GM21786 (cell line): ENCODE data around the gene KIF7.
"Not testable (repeated sequence)": the region's sequence is repeated elsewhere in the genome, so short reads cannot be mapped to it uniquely, and the experiment has no call there.

Experiments
- ATAC-seq: cut with Tn5 transposase; IDR thresholded peaks from one replicate; pipeline ENCODE4 v1.9.1; 2021; ENCODE audit not compliant: unreplicated experiment

KIF7 gene

GRCh38 chr15:89654847-89655805 is at the start of gene KIF7:
KIF7 (minus strand) TSS chr15:89655467; CDS start chr15:89652930, 2,537 bp downstream.
- no peak for ATAC-seq

DNA sequence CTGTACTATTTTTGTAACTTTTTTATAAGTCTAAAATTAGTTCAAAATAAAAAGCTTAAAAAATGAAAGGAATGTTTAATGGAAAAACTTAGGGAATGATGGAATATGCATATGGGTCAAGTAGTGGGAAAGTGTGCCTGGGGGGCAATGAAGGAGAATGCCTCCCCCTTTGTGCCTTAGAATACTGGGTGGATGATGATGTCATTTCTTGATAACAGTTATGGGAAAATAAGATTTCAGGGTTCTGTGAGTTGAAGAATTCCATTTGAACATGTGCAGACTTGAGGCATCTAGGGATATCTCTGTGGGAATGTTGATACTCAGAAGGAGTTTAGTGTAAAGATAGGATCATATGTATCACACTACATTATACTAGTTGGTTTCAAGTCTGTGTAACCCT is 49.1 kb upstream of the KIF7 start:
- ATAC-seq, result no peak

GRCh38 chr15:89695198-89695597 is 39.9 kb upstream of the KIF7 start:
- no peak for ATAC-seq

DNA sequence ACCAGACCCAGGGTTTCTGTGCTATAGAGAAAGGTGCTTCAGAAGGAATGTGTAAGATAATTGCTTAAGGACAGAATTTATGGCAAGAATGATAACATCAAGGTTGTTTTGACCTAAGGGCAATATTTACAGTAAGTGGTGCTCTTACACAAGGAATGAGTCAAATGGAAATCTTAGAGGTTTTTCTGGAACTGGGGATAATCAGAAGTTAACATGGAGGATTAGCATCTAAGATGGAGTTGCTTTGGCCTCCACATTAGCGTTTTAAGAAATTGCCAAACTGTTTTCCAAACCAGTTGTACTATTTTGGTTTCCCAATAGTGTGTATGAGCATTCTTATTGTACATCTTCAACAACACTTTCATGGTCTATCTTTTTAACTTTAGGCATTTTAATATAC is 38.4 kb upstream of the KIF7 start:
- ATAC-seq, result no peak

DNA sequence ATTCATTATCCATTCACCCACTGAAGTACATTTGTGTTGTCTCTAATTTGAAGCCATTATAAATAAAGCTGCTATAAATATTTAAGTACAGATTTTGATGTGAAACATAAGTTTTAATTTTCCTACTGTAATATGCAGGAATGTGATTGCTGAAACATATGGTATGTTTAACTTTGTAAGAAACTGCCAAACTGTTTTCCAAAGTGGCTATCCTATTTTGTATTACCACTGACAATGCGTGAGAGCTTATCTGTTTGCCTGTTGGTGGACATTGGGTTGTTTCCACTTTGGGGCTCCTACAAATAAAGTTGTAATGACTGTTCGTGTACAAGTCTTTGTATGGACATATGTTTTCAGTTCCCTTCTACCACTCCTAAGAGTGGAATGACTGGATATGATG is 37.8 kb upstream of the KIF7 start:
- no peak for ATAC-seq

- peak; percentile 94 for ATAC-seq
Measured at GRCh38 chr15:89690276-89691218, 35.3 kb upstream of the KIF7 start, which contains the start of the genes PEX11A and WDR93. PEX11A (minus strand) TSS chr15:89690754; CDS start chr15:89690632, 122 bp downstream. WDR93 (plus strand) TSS chr15:89690811; CDS start chr15:89701747, 10,936 bp downstream.

GRCh38 chr15:89689930-89690275 is 34.6 kb upstream of the KIF7 start:
- not testable (repeated sequence) for ATAC-seq

GRCh38 chr15:89686522-89686921 is 31.3 kb upstream of the KIF7 start:
- ATAC-seq, result no peak

- no peak for ATAC-seq
Measured at GRCh38 chr15:89685995-89686394, 30.7 kb upstream of the KIF7 start.

DNA sequence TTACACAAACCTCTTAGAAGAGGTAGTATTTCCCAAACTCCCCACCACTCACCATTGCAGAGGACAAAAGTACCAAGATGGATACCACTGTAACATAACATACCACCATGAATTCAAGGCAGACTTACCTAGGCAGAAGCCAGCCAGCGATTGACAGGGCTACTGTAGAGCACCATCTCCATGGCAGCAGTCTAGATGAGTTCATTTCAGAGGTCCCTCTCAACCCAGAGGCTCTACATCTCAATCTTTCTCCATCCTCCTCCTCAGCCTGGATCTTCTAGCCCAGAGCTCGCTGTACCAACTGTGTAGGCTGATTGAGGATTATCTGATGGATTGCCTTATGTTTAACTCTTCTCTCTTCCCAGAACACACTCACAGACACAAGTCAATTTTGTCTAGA is 25.9 kb upstream of the KIF7 start:
- no peak for ATAC-seq

DNA sequence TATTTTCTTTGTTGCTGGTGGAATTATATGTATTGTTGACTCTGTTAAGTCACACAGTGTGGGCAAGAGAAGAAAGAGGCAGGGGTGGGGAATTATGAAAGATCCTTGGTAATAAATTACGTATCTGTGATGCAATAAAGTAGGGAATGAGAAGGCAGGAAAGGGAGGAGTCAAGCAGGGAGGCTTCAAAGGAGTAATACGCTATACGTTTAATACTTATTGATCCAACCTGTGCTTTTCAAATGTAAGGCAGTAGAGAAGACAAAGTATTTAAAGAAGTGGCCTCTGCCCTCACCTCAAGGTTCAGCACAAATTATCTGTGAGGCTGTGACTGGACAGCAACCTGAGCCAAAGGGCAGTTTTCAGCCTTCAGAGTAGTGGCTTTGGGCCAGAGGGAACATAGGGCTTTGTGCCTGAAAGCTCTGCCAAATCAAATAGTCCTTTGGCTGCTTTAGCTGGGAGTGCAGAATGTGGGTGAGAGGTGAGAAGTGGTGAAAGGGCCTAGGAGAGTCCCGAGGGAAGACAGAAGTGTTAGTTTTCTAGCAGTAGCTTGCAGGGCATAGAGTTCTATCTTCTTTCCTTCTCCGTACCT is 25.1 kb upstream of the KIF7 start:
- ATAC-seq, result no peak

DNA sequence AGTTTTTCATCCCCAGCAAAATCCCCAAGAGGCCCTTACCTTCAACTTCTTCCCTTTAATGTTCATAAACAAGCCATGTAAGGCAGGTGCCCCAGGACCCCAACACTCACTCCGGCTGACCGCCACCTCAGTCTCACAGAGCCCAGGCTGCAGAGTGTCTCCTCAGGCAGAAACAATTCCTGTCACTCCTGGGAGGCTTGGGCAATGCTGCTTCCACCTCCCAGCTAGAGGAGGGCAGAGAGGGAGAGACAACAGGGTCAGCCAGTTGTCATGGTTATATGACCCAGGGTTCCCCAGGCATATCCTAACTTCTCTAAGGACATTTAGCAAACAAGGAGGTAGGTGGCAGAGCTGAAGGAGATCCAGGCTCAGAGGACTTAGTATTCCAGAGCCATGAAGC is 23.9 kb upstream of the KIF7 start, which contains the start of gene PLIN1:
TSS of gene PLIN1 (minus strand) at position 156 of the 400 bp plus-strand sequence. CDS start 1,878 bp downstream, outside the sequence.
- ATAC-seq, result no peak

DNA sequence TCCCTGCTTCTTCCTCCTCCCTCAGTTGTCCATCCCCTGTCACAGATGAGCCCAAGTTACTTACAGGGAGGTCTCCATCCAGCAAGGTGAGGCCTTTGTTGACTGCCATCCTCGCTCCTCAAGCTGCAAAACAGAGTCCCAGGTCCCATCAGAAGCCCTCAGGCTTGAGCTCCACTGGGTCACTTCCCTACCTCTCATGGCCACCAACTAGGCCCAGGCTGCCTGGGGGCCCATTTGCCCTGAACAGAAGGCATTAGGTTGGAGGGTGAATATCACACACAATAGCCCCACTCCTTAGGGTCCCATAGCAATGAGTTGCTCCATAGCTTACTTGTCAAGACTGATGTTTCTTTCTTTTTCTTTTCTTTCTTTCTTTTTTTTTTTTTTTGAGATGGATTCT is 22.1 kb upstream of the KIF7 start:
- no peak for ATAC-seq

DNA sequence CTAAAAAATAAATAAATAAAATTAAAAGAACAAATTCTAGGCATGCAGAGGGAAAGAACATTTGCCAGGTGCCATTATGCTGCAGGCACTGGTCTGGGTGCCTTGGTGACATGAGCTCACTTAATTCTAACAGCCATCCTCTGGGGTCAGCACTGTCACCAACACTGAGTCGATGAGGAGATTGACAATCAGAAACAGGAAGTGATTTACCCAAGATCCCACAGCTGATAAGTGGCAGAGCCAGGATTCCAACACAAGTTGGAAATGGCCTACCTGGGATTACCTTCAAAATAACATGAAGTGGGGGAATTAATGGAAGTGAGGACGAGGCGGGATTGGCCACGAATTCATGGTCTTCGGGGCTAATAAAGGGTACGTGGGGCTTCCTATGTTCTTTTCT is 20.3 kb upstream of the KIF7 start:
- no peak for ATAC-seq

GRCh38 chr15:89674526-89674925 is 19.3 kb upstream of the KIF7 start:
- ATAC-seq, result no peak

- ATAC-seq, result no peak
Measured at GRCh38 chr15:89673165-89673512, 17.9 kb upstream of the KIF7 start.

- ATAC-seq, result no peak
Measured at GRCh38 chr15:89672221-89673164, 17.2 kb upstream of the KIF7 start.

GRCh38 chr15:89671687-89672086 is 16.4 kb upstream of the KIF7 start:
- ATAC-seq, result no peak

DNA sequence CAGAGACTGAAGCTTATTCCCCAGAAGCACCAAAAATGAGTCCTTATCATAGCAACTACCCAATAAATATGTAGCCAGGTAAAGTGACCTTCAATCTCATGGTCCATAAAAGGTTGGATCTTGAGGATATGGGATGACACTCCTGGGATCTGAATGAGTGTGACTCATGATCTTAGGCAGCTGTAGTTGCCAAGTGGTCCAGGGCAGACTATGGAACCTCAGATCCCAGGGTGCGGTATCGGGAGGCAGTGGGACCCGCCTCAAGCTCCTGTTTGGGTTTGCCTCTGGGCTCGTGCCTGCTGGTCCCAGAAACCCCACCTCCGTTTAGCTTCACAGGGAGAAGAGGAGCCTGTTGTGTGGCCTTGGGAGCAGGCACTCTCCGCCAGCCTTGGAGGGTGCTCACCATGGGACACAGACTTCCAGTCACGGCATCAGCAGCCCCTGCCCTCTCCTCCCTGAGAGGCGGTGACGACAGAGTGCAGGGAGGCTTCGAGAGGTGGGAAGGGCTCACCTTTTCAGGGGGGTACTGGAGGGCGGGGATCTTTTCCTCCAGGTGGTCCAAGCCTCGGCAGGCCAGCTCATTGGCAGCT is 15.8 kb upstream of the KIF7 start:
- no peak for ATAC-seq

DNA sequence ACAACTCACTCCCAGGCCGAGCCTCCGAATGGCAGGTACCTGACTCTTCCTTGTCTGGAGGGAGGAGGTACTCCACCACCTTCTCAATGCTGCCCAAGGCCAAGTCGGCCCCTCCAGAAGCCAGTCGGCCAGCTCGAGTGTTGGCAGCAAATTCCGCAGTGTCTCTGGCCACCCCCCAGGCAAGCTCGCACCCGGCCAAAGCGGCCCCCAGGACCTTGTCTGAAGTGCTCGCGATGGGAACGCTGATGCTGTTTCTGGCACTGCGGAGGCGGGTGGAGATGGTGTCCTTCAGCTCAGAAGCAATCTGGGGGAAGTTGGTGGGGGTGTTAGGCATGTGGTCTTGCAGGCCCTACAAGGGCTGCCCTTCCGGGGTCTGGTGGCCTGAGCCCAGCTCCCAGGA is 14.7 kb upstream of the KIF7 start:
- no peak for ATAC-seq
